Heart left ventricle (tissue), 16 donors: Measurements from ENCODE around the gene CIRBP. TPM values are rescaled to one million over a fixed set of nuclear protein-coding genes. Genes with fewer than 3 reads are reported as not detected.

Source experiments
- ATAC-seq, 4 donors: fragments of 200-7000 bp; cut with Tn5 transposase; one replicate each; pipeline ENCODE4 v1.9.1; 2020 to 2022; ENCODE audit warnings: moderate library complexity in 4 of 4, mild to moderate bottlenecking in 3 of 4, moderate number of reproducible peaks in 1 of 4
- DNase-seq, 5 donors: peaks; one replicate each; pipeline ENCODE4 v3.0.0-alpha.2; 2020
- H3K27ac ChIP-seq, 12 donors: fragments of 200-600 bp; sonication (generic) in 4 of 12; one replicate each; pipeline versions ENCODE4 v1.5.0 to v1.8.0; 2016 to 2022; ENCODE audit warnings: mild to moderate bottlenecking in 2 of 12
- H3K27me3 ChIP-seq, 9 donors: fragments of 200-600 bp; sonication (generic) in 2 of 9; one replicate each; pipeline versions ENCODE4 v1.5.1 to v1.8.0; 2016 to 2022; ENCODE audit warnings: mild to moderate bottlenecking in 3 of 9
- H3K36me3 ChIP-seq, 9 donors: fragments of 200-600 bp; sonication (generic) in 2 of 9; one replicate each; pipeline versions ENCODE4 v1.5.0 to v1.8.0; 2018 to 2022; ENCODE audit warnings: mild to moderate bottlenecking in 2 of 9
- H3K4me1 ChIP-seq, 12 donors: fragments of 200-600 bp; sonication (generic) in 4 of 12; one replicate each; pipeline versions ENCODE4 v1.5.0 to v1.8.0; 2016 to 2022; ENCODE audit warnings: mild to moderate bottlenecking in 3 of 12
- H3K4me3 ChIP-seq, 12 donors: fragments of 200-600 bp; sonication (generic) in 4 of 12; one replicate each; pipeline versions ENCODE4 v1.5.0 to v1.8.0; 2017 to 2022; ENCODE audit warnings: mild to moderate bottlenecking in 9 of 12, moderate library complexity in 4 of 12
- H3K9me3 ChIP-seq, 12 donors: fragments of 200-600 bp; sonication (generic) in 4 of 12; one replicate each; pipeline versions ENCODE4 v1.5.0 to v1.8.0; 2016 to 2022; ENCODE audit warnings: mild to moderate bottlenecking in 1 of 12
- POLR2A ChIP-seq, 2 donors: fragments of 450-650 bp; IDR thresholded peaks; one replicate each; pipeline ENCODE4 v1.6.1; 2017; ENCODE audit warnings: antibody characterized with exemption in 2 of 2, mild to moderate bottlenecking in 2 of 2, moderate library complexity in 2 of 2
- WGBS, 4 donors: extraction: QIAGEN DNeasy Blood & Tissue Kit in 2 of 4; methylation state at CpG; one replicate each; pipeline versions ENCODE4 v1.1.5 to v1.1.7; 2013 to 2018; 5-methylcytosine and 5-hydroxymethylcytosine counted together
- intact Hi-C, 10 donors: fragments of 100-400 bp; cut with DNase I; formaldehyde crosslinking; loops; one replicate each; pipeline versions ENCODE4 v1.11.1 to v1.14.2; 2022
- polyA plus RNA-seq, 2 donors: library from polyadenylated mRNA; stranded (reverse); fragments of 200-250 nt; gene quantifications; one replicate each; pipeline ENCODE4 v1.2.3, GENCODE V29; 2013
- total RNA-seq, 9 donors: library from RNA; depleted of rRNA in 2 of 9; stranded (reverse); fragments of >200 nt in 2 of 9; fragmentation: NEBNext Ultra II Directional in 3 of 9; extraction: Animal tissue kit (Norgen Biotek cat#: 25700) in 3 of 9; gene quantifications; one replicate each; pipeline versions ENCODE4 v1.1.0 to v1.2.4, GENCODE V29; 2016 to 2023
- TF ChIP-seq, protein P1 (sequence below), 12 donors: fragments of 200-600 bp; sonication (generic) in 4 of 12; IDR thresholded peaks; one replicate each; pipeline versions ENCODE4 v1.5.0 to v1.8.0; 2018 to 2022; ENCODE audit warnings: antibody characterized with exemption in 12 of 12, mild to moderate bottlenecking in 5 of 12
- donor health status: ischemic (EF 13 %, LVEDD 7.1; RV severe dilation, severe dysfunction).
- donor health status: healthy with polysubstance abuse.
- donor health status: DM: no; HTN: yes; CAD: no.
- donor health status: DM: no; HTN: no; CAD: no.
- donor health status: ischemic (EF 25% LVEDD 6.9; RV normal size, moderate dysfunction).
- donor health status: ischemic (EF 25% LVEDD 5.7; RV mildly dilated, moderate dysfunction).
- donor health status: healthy.
- donor health status: DM: yes; HTN: yes; CAD: no.
- donor health status: ischemic (EF 35%, LVEDD 5.7; RV mildly dilated, moderate dysfunction).
- donor health status: nonischemic (EF 11% LVEDD 7.7; RV severe dilation, severe dysfunction).
- donor health status: DM: yes; HTN: yes; CAD: no.
- donor health status: PGD.
- donor health status: ischemic (EF 29% LVEDD 5.4; RV normal size, mild dysfunction).
- donor health status: nonischemic (EF 23%, LVEDD 6.1; RV moderate dilation, normal function).

Gene CIRBP
- total and polyA plus RNA-seq, 11 donors, result 149 to 425 (median 269) TPM

DNA sequence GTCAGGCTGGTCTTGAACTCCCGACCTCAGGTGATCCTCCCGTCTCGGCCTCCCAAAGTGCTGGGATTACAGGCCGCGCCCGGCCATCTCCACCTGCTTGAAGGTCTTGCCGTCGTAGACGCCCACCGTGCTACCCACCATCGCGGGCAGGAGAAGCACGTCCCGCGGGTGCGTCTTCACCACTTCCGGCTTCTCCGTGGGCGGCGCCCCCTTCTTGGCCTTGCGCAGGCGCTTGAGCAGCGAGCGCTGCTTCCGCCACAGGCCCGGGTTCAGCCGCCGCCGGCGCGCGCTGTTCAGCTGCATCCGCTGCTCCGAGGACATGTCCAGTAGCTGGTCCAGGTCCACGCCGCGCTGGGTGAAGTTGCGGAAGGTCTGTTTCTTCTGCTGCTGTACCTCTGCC lies 38.2 kb downstream of the CIRBP start:
- H3K27ac ChIP-seq, result no peak overlapping the region
- TF ChIP-seq POLR2A (IDR thresholded peaks at IDR 0.05), result no peak
- TF ChIP-seq, protein P1, sequence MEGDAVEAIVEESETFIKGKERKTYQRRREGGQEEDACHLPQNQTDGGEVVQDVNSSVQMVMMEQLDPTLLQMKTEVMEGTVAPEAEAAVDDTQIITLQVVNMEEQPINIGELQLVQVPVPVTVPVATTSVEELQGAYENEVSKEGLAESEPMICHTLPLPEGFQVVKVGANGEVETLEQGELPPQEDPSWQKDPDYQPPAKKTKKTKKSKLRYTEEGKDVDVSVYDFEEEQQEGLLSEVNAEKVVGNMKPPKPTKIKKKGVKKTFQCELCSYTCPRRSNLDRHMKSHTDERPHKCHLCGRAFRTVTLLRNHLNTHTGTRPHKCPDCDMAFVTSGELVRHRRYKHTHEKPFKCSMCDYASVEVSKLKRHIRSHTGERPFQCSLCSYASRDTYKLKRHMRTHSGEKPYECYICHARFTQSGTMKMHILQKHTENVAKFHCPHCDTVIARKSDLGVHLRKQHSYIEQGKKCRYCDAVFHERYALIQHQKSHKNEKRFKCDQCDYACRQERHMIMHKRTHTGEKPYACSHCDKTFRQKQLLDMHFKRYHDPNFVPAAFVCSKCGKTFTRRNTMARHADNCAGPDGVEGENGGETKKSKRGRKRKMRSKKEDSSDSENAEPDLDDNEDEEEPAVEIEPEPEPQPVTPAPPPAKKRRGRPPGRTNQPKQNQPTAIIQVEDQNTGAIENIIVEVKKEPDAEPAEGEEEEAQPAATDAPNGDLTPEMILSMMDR (IDR thresholded peaks at IDR 0.05), result no peak
- H3K4me1 ChIP-seq, result no peaks in the 10 kb centered on the region
- no peaks in the 10 kb centered on the region for H3K9me3 ChIP-seq
- H3K36me3 ChIP-seq, result no peaks in the 10 kb centered on the region
- no peak overlapping the region for H3K4me3 ChIP-seq
- peaks cover 0 to 26% (median 0%) of the 10 kb centered on the region in 9 donors for H3K27me3 ChIP-seq
- no peak for DNase-seq
- ATAC-seq, result no peak
- intact Hi-C loops, result no loop called here
- WGBS, 4 donors, result 90 to 94% (median 92%) methylated on average over 30 to 38 of the region's 38 CpGs

DNA sequence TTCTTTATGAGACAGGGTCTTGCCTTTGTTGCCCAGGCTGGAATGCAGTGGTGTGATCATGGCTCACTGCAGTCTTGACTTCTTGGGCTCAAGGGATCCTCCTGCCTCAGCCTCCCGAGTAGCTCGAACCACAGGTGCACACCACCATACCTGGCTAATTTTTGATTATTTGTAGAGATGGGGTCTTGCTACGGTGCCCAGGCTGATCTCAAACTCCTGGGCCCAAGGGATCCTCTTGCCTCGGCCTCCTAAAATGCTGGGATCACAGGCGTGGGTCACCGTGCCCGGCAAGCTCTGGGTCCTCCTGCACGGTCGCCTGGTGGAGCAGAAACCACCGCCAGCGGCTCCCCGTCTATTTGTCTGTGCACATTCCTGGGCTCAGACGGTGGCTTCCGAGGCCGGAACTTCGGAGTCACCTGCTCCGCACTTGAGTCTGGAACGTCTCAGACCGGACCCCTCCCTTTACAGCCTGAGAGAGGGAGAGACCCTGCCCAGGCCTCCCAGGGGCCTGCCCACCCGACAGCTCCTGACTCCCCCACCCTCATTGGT lies 38.7 kb downstream of the CIRBP start:
- ATAC-seq (no peak), DNase-seq (no peak)
- H3K27ac ChIP-seq, result no peak overlapping the region
- 84 to 91% (median 87%) methylated on average over 14 to 20 of the region's 20 CpGs for WGBS, 4 donors
- no peak overlapping the region for H3K4me3 ChIP-seq
- no peaks in the 10 kb centered on the region for H3K4me1 ChIP-seq
- H3K9me3 ChIP-seq, result no peaks in the 10 kb centered on the region
- peaks cover 0 to 31% (median 0%) of the 10 kb centered on the region in 9 donors for H3K27me3 ChIP-seq
- TF ChIP-seq, protein P1 (IDR thresholded peaks at IDR 0.05), result no peak
- TF ChIP-seq POLR2A (IDR thresholded peaks at IDR 0.05), result no peak
- intact Hi-C loops, result no loop called here
- H3K36me3 ChIP-seq, result no peaks in the 10 kb centered on the region

DNA sequence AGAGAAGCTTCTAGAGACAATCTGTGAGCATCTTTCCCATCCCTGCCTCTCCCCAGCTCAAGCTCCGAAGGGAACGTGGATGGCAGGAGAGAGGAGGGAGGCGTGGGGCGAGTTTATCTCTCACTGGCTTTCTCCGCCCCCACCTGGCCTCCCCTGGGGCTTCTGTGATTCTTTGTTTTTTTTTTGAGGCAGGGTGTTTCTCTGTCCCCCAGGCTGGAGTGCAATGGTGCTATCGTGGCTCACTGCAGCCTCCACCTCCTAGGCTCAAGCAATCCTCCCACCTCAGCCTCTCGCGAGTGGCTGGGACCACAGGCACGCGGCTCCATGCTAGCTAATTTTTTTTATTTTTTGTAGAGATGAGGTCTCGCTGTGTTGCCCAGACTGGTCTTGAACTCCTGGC lies 39.6 kb downstream of the CIRBP start:
- Histone ChIP-seq H3K27ac (no peak overlapping the region), H3K4me3 (no peak overlapping the region), H3K9me3 (no peaks in the 10 kb centered on the region), H3K36me3 (no peaks in the 10 kb centered on the region), H3K4me1 (no peaks in the 10 kb centered on the region), H3K27me3 (peaks cover 0 to 31% (median 2%) of the 10 kb centered on the region in 9 donors)
- DNase-seq (no peak), ATAC-seq (no peak)
- WGBS, 4 donors, result 54 to 65% (median 54%) methylated on average over 11 of the region's 11 CpGs
- TF ChIP-seq POLR2A (IDR thresholded peaks at IDR 0.05), result no peak
- TF ChIP-seq, protein P1 (IDR thresholded peaks at IDR 0.05), result no peak
- intact Hi-C loops, result no loop called here

DNA sequence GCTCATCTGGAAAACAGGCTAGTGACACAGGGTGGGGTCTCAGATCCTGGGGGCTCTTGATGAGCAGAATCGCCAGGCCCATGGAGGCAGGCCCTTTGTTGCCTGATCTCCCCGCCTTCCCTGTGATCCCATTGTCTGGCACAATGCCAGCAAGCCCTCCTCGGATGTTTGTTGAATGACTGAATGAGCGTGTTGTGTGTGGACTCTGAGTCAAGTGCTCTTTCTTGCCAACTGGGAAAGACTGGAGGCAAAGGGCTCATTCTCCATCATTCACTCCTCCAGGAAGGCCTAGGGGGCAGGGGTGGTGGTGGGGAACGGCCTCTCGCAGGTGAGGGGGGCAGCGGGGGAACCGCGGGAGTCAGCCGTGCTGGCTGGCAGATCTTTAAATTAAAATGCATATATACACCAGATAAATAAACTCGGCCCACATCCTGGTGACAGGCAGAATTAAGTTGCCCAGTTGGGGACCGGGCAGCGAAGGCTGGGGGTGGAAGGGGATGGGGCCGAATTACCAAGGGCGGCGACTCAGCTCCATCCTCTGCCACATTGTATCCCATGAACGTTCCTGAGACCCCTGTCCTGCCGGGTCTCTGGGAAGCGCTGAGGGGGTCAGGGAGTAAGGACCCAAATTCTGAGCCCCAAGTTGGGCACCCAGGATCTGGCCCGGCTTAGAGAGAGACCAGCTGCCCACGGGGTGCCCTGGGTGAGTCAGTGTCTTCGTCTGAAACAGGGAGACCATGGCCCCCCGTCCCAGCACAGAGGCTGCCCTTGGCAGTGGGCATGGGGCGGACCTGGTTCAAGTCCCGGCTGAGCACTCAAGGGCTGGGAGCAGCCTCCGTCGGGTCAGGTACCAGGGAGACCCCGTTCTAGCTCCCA lies 41.1 kb downstream of the CIRBP start:
- ATAC-seq, result no peak
- Histone ChIP-seq H3K4me1 (peaks cover 0 to under 1% (median 0%) of the 10 kb centered on the region in 12 donors), H3K36me3 (no peaks in the 10 kb centered on the region), H3K4me3 (no peak overlapping the region), H3K9me3 (no peaks in the 10 kb centered on the region), H3K27me3 (peaks cover 0 to 45% (median 16%) of the 10 kb centered on the region in 9 donors), H3K27ac (no peak overlapping the region)
- intact Hi-C loops, result loop anchor here in 2 of 10 donors (10.0 kb wide), 2 partner anchors 135 to 145 kb away; partner anchors contain the start of gene APC2 (in 1 of the 2)
- no peak for TF ChIP-seq POLR2A (IDR thresholded peaks at IDR 0.05)
- TF ChIP-seq, protein P1 (IDR thresholded peaks at IDR 0.05), result no peak
- DNase-seq, result no peak
- WGBS, 4 donors, result 66 to 76% (median 72%) methylated on average over 20 to 28 of the region's 28 CpGs
